ENCODE results near the gene STXBP6.
"Not testable (repeated sequence)": the region's sequence is repeated elsewhere in the genome, so short reads cannot be mapped to it uniquely, and the experiment has no call there.

Gene STXBP6

GRCh38 chr14:24965934-24966578 is 83.9 kb downstream of the STXBP6 start:
- H3K4ac ChIP-seq (ENCODE audit: low read depth, low read length): no peak overlapping the region
- no peak overlapping the region for H3K4me2 ChIP-seq (ENCODE audit: low read length)
- H3K79me1 ChIP-seq (ENCODE audit: low read length): no peaks in the 10 kb centered on the region
- no peak overlapping the region for H2BK5ac ChIP-seq (ENCODE audit: low read length)
- no peak overlapping the region for H4K8ac ChIP-seq (ENCODE audit: low read depth, low read length)
- peak; percentile 61 for DNase-seq
- WGBS (ENCODE audit: extremely low coverage, insufficient coverage, low lambda C conversion rate): no CpG with 5 or more reads among the region's 3 CpGs
- H3K27me3 ChIP-seq (ENCODE audit: insufficient read depth, low read length, poor library complexity): no peaks in the 10 kb centered on the region
- H2AK5ac ChIP-seq (ENCODE audit: low read length): no peak overlapping the region
- H3K4me1 ChIP-seq (ENCODE audit: control insufficient read depth, low read depth, low read length): no peaks in the 10 kb centered on the region
- no peak overlapping the region for H3K56ac ChIP-seq (ENCODE audit: low read length)
- no peaks in the 10 kb centered on the region for H3K79me2 ChIP-seq (ENCODE audit: control insufficient read depth, insufficient read depth, low read length)
- H3K4me3 ChIP-seq (ENCODE audit: low read length): no peak overlapping the region
- no peak overlapping the region for H3K9ac ChIP-seq (ENCODE audit: low read length)
- no peak overlapping the region for H4K5ac ChIP-seq (ENCODE audit: low read length)
- H3K27ac ChIP-seq (ENCODE audit: low read depth, low read length): no peak overlapping the region
- no peak overlapping the region for H3K18ac ChIP-seq (ENCODE audit: low read length)
- H3K23ac ChIP-seq (ENCODE audit: low read length): no peak overlapping the region
- H3K36me3 ChIP-seq (ENCODE audit: control insufficient read depth, insufficient read depth, low read length): no peaks in the 10 kb centered on the region
- no peak overlapping the region for H2BK15ac ChIP-seq (replicated peaks; ENCODE audit: low read depth)
- H2BK120ac ChIP-seq (ENCODE audit: low read depth, low read length): no peak overlapping the region

- no peak overlapping the region for H3K9ac ChIP-seq (ENCODE audit: low read length)
- WGBS (ENCODE audit: extremely low coverage, insufficient coverage, low lambda C conversion rate): no CpG with 5 or more reads among the region's 1 CpG
- no peak overlapping the region for H4K5ac ChIP-seq (ENCODE audit: low read length)
- DNase-seq: no peak
- H3K27me3 ChIP-seq (ENCODE audit: insufficient read depth, low read length, poor library complexity): no peaks in the 10 kb centered on the region
- H3K79me1 ChIP-seq (ENCODE audit: low read length): no peaks in the 10 kb centered on the region
- no peak overlapping the region for H3K27ac ChIP-seq (ENCODE audit: low read depth, low read length)
- H4K8ac ChIP-seq (ENCODE audit: low read depth, low read length): no peak overlapping the region
- no peak overlapping the region for H3K4ac ChIP-seq (ENCODE audit: low read depth, low read length)
- no peak overlapping the region for H2BK15ac ChIP-seq (replicated peaks; ENCODE audit: low read depth)
- H3K4me1 ChIP-seq (ENCODE audit: control insufficient read depth, low read depth, low read length): no peaks in the 10 kb centered on the region
- no peak overlapping the region for H3K23ac ChIP-seq (ENCODE audit: low read length)
- no peak overlapping the region for H3K4me3 ChIP-seq (ENCODE audit: low read length)
- H2BK5ac ChIP-seq (ENCODE audit: low read length): no peak overlapping the region
- no peak overlapping the region for H2BK120ac ChIP-seq (ENCODE audit: low read depth, low read length)
- H3K4me2 ChIP-seq (ENCODE audit: low read length): no peak overlapping the region
- no peak overlapping the region for H2AK5ac ChIP-seq (ENCODE audit: low read length)
- no peaks in the 10 kb centered on the region for H3K79me2 ChIP-seq (ENCODE audit: control insufficient read depth, insufficient read depth, low read length)
- H3K56ac ChIP-seq (ENCODE audit: low read length): no peak overlapping the region
- no peaks in the 10 kb centered on the region for H3K36me3 ChIP-seq (ENCODE audit: control insufficient read depth, insufficient read depth, low read length)
- no peak overlapping the region for H3K18ac ChIP-seq (ENCODE audit: low read length)
These were observed 84.4 kb downstream of the STXBP6 start for GRCh38 chr14:24965578-24965933.

GRCh38 chr14:24964591-24964990 is 85.4 kb downstream of the STXBP6 start:
- Histone ChIP-seq H3K9ac (ENCODE audit: low read length) (no peak overlapping the region), H3K27me3 (ENCODE audit: insufficient read depth, low read length, poor library complexity) (no peaks in the 10 kb centered on the region), H2AK5ac (ENCODE audit: low read length) (no peak overlapping the region), H3K4me2 (ENCODE audit: low read length) (no peak overlapping the region), H4K8ac (ENCODE audit: low read depth, low read length) (no peak overlapping the region), H3K27ac (ENCODE audit: low read depth, low read length) (no peak overlapping the region), H3K4me1 (ENCODE audit: control insufficient read depth, low read depth, low read length) (no peaks in the 10 kb centered on the region), H2BK120ac (ENCODE audit: low read depth, low read length) (no peak overlapping the region), H4K5ac (ENCODE audit: low read length) (no peak overlapping the region), H3K23ac (ENCODE audit: low read length) (no peak overlapping the region), H2BK15ac (replicated peaks; ENCODE audit: low read depth) (no peak overlapping the region), H3K56ac (ENCODE audit: low read length) (no peak overlapping the region), H3K79me2 (ENCODE audit: control insufficient read depth, insufficient read depth, low read length) (no peaks in the 10 kb centered on the region), H3K4ac (ENCODE audit: low read depth, low read length) (no peak overlapping the region), H3K36me3 (ENCODE audit: control insufficient read depth, insufficient read depth, low read length) (no peaks in the 10 kb centered on the region), H3K18ac (ENCODE audit: low read length) (no peak overlapping the region), H3K4me3 (ENCODE audit: low read length) (no peak overlapping the region), H2BK5ac (ENCODE audit: low read length) (no peak overlapping the region), H3K79me1 (ENCODE audit: low read length) (no peaks in the 10 kb centered on the region)
- DNase-seq: no peak
- no CpG with 5 or more reads among the region's 2 CpGs for WGBS (ENCODE audit: extremely low coverage, insufficient coverage, low lambda C conversion rate)

GRCh38 chr14:24964048-24964447 is 85.9 kb downstream of the STXBP6 start:
- Histone ChIP-seq H3K4me3 (ENCODE audit: low read length) (no peak overlapping the region), H3K4ac (ENCODE audit: low read depth, low read length) (no peak overlapping the region), H3K36me3 (ENCODE audit: control insufficient read depth, insufficient read depth, low read length) (no peaks in the 10 kb centered on the region), H3K4me2 (ENCODE audit: low read length) (no peak overlapping the region), H3K79me1 (ENCODE audit: low read length) (no peaks in the 10 kb centered on the region), H3K18ac (ENCODE audit: low read length) (no peak overlapping the region), H2AK5ac (ENCODE audit: low read length) (no peak overlapping the region), H3K9ac (ENCODE audit: low read length) (no peak overlapping the region), H2BK5ac (ENCODE audit: low read length) (no peak overlapping the region), H3K56ac (ENCODE audit: low read length) (no peak overlapping the region), H3K23ac (ENCODE audit: low read length) (no peak overlapping the region), H2BK120ac (ENCODE audit: low read depth, low read length) (no peak overlapping the region), H4K5ac (ENCODE audit: low read length) (no peak overlapping the region), H3K79me2 (ENCODE audit: control insufficient read depth, insufficient read depth, low read length) (no peaks in the 10 kb centered on the region), H3K27me3 (ENCODE audit: insufficient read depth, low read length, poor library complexity) (no peaks in the 10 kb centered on the region), H4K8ac (ENCODE audit: low read depth, low read length) (no peak overlapping the region), H2BK15ac (replicated peaks; ENCODE audit: low read depth) (no peak overlapping the region), H3K4me1 (ENCODE audit: control insufficient read depth, low read depth, low read length) (no peaks in the 10 kb centered on the region), H3K27ac (ENCODE audit: low read depth, low read length) (no peak overlapping the region)
- no CpG with 5 or more reads among the region's 2 CpGs for WGBS (ENCODE audit: extremely low coverage, insufficient coverage, low lambda C conversion rate)
- no peak for DNase-seq

- not testable (repeated sequence) for H3K4me1 ChIP-seq (ENCODE audit: control insufficient read depth, low read depth, low read length); H3K9ac ChIP-seq (ENCODE audit: low read length); DNase-seq; H3K4me2 ChIP-seq (ENCODE audit: low read length); H3K27ac ChIP-seq (ENCODE audit: low read depth, low read length); H4K5ac ChIP-seq (ENCODE audit: low read length); H2BK5ac ChIP-seq (ENCODE audit: low read length); H3K79me2 ChIP-seq (ENCODE audit: control insufficient read depth, insufficient read depth, low read length); H2BK15ac ChIP-seq (replicated peaks; ENCODE audit: low read depth); H3K23ac ChIP-seq (ENCODE audit: low read length); H3K4ac ChIP-seq (ENCODE audit: low read depth, low read length); H3K27me3 ChIP-seq (ENCODE audit: insufficient read depth, low read length, poor library complexity); H3K4me3 ChIP-seq (ENCODE audit: low read length); H3K56ac ChIP-seq (ENCODE audit: low read length); H2AK5ac ChIP-seq (ENCODE audit: low read length); H2BK120ac ChIP-seq (ENCODE audit: low read depth, low read length); H3K36me3 ChIP-seq (ENCODE audit: control insufficient read depth, insufficient read depth, low read length); H4K8ac ChIP-seq (ENCODE audit: low read depth, low read length); H3K79me1 ChIP-seq (ENCODE audit: low read length); H3K18ac ChIP-seq (ENCODE audit: low read length)
- no CpG with 5 or more reads among the region's 6 CpGs for WGBS (ENCODE audit: extremely low coverage, insufficient coverage, low lambda C conversion rate)
These were observed 87.8 kb downstream of the STXBP6 start for GRCh38 chr14:24962118-24962517.

GRCh38 chr14:24960816-24961215 is 89.1 kb downstream of the STXBP6 start:
- no peak overlapping the region for H2BK5ac ChIP-seq (ENCODE audit: low read length)
- H3K36me3 ChIP-seq (ENCODE audit: control insufficient read depth, insufficient read depth, low read length): no peaks in the 10 kb centered on the region
- H3K4me2 ChIP-seq (ENCODE audit: low read length): no peak overlapping the region
- H3K79me1 ChIP-seq (ENCODE audit: low read length): no peaks in the 10 kb centered on the region
- H3K4ac ChIP-seq (ENCODE audit: low read depth, low read length): no peak overlapping the region
- H2BK120ac ChIP-seq (ENCODE audit: low read depth, low read length): no peak overlapping the region
- H4K5ac ChIP-seq (ENCODE audit: low read length): no peak overlapping the region
- no peaks in the 10 kb centered on the region for H3K27me3 ChIP-seq (ENCODE audit: insufficient read depth, low read length, poor library complexity)
- no peaks in the 10 kb centered on the region for H3K79me2 ChIP-seq (ENCODE audit: control insufficient read depth, insufficient read depth, low read length)
- no peak overlapping the region for H3K18ac ChIP-seq (ENCODE audit: low read length)
- H3K27ac ChIP-seq (ENCODE audit: low read depth, low read length): no peak overlapping the region
- no peak overlapping the region for H3K23ac ChIP-seq (ENCODE audit: low read length)
- no peaks in the 10 kb centered on the region for H3K4me1 ChIP-seq (ENCODE audit: control insufficient read depth, low read depth, low read length)
- DNase-seq: no peak
- H2BK15ac ChIP-seq (replicated peaks; ENCODE audit: low read depth): no peak overlapping the region
- H4K8ac ChIP-seq (ENCODE audit: low read depth, low read length): no peak overlapping the region
- no peak overlapping the region for H2AK5ac ChIP-seq (ENCODE audit: low read length)
- no peak overlapping the region for H3K56ac ChIP-seq (ENCODE audit: low read length)
- WGBS (ENCODE audit: extremely low coverage, insufficient coverage, low lambda C conversion rate): no CpG with 5 or more reads among the region's 2 CpGs
- H3K9ac ChIP-seq (ENCODE audit: low read length): no peak overlapping the region
- H3K4me3 ChIP-seq (ENCODE audit: low read length): no peak overlapping the region

Data from mesendoderm (in vitro differentiated cells).